Kidney epithelial cell (primary cell): ENCODE results near the gene ACTL7B. TPM values are rescaled to one million over a fixed set of nuclear protein-coding genes. Genes with fewer than 3 reads are reported as not detected.
"Not testable (repeated sequence)": the region's sequence is repeated elsewhere in the genome, so short reads cannot be mapped to it uniquely, and the experiment has no call there.

Experiments
- DNase-seq: peaks from one replicate; pipeline ENCODE4 v3.0.0-alpha.2; 2010; ENCODE audit warnings: low read depth
- H3K27me3 ChIP-seq: 2 replicates; pipeline ENCODE4 v1.6.0; 2011; ENCODE audit warnings: low read length; ENCODE audit not compliant: control insufficient read depth, insufficient read depth
- H3K36me3 ChIP-seq: 2 replicates; pipeline ENCODE4 v1.5.1; 2011; ENCODE audit warnings: low read length; ENCODE audit not compliant: control insufficient read depth, insufficient read depth
- H3K4me3 ChIP-seq: 2 replicates; pipeline ENCODE4 v1.5.1; 2011; ENCODE audit warnings: low read depth, mild to moderate bottlenecking, control low read depth, low read length
- total RNA-seq: library from RNA; depleted of rRNA; stranded (reverse); fragments of >200 nt; gene quantifications from 2 replicates; pipeline ENCODE4 v1.2.3, GENCODE V29; 2015
- TF ChIP-seq, protein P1 (sequence below): IDR thresholded peaks from 2 replicates; pipeline ENCODE4 v1.5.1; 2011; ENCODE audit warnings: mild to moderate bottlenecking, moderate library complexity, low read length, control low read depth, inconsistent platforms; ENCODE audit not compliant: insufficient read depth, poor library complexity, severe bottlenecking

The ACTL7B gene
- total RNA-seq, 1 donor from 2014 or later: not detected

DNA sequence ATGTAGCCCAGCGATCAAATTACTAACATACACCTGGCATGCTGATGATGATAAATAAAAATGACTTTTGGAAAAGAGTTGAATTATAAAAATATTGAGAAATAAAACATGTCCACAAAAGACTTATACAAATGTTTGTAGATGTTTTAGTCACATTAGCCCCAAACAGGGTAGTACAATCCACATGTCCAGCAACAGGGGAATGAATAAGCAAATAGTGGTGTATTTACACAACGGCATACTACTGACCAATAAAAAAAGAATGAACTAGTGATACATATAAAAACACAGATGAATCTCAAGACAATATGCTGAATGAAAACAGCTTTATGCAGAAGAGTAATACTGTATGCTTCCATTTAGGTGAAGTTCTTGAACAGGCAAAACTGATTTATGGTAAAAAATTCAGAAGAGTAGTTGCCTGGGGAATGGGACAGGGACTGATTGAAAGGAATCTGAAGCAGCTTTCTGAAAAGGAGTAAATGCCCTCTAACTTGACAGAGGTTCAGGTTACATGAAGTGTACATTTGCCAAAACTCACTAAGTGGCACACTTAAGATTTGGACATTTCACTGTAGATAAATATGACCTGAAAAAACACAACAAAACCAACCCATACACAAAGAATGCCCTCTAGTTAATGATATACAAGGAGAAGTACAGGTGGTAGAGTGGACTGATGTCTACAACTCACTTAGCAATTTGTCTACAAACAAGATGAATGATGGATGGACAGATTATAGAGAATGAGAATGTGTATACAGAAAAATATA is 41.7 kb upstream of the ACTL7B start:
- Histone ChIP-seq H3K4me3 (no peak overlapping the region), H3K27me3 (no peaks in the 10 kb centered on the region), H3K36me3 (no peaks in the 10 kb centered on the region)
- TF ChIP-seq, protein P1, sequence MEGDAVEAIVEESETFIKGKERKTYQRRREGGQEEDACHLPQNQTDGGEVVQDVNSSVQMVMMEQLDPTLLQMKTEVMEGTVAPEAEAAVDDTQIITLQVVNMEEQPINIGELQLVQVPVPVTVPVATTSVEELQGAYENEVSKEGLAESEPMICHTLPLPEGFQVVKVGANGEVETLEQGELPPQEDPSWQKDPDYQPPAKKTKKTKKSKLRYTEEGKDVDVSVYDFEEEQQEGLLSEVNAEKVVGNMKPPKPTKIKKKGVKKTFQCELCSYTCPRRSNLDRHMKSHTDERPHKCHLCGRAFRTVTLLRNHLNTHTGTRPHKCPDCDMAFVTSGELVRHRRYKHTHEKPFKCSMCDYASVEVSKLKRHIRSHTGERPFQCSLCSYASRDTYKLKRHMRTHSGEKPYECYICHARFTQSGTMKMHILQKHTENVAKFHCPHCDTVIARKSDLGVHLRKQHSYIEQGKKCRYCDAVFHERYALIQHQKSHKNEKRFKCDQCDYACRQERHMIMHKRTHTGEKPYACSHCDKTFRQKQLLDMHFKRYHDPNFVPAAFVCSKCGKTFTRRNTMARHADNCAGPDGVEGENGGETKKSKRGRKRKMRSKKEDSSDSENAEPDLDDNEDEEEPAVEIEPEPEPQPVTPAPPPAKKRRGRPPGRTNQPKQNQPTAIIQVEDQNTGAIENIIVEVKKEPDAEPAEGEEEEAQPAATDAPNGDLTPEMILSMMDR: no peak
- no peak for DNase-seq

- no peaks in the 10 kb centered on the region for H3K36me3 ChIP-seq
- H3K4me3 ChIP-seq: no peak overlapping the region
- DNase-seq: no peak
- no peaks in the 10 kb centered on the region for H3K27me3 ChIP-seq
- TF ChIP-seq, protein P1: no peak
These were observed 38.6 kb upstream of the ACTL7B start for GRCh38 chr9:108894225-108894997.

- TF ChIP-seq, protein P1: peak; percentile 5
- no peak overlapping the region for H3K4me3 ChIP-seq
- no peak for DNase-seq
- no peaks in the 10 kb centered on the region for H3K27me3 ChIP-seq
- no peaks in the 10 kb centered on the region for H3K36me3 ChIP-seq
These were observed 33.9 kb upstream of the ACTL7B start for GRCh38 chr9:108889649-108890067.

DNA sequence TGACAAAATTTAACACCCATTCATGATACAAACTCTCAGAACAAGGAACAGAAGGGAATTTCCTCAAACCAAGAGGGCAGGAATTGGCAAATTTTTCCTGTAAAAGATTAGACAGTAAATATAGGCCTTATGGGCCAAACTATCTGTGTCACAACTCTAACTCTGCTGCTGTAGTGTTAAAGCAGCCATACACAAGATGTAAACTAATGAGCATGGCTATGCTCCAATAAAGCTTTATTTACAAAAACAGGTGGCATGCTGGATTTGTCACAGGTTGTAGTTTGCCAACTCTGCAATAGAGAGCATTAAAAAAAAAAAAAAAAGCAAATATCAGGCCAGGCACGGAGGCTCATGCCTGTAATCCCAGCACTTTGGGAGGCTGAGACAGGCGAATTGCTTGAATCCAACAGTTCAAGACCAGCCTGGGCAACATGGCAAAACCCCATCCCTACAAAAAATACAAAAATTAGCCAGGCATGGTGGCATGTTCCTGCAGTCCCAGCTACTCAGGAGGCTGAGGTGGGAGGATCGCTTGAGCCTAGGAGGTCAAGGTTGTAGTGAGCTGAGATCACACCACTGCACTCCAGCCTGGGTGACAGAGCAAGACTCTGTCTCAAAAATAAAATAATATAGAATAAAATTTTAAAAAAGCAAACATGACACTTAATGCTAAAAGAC is 30.9 kb upstream of the ACTL7B start:
- not testable (repeated sequence) for H3K36me3 ChIP-seq, DNase-seq, H3K27me3 ChIP-seq

GRCh38 chr9:108885643-108886348 is 30.0 kb upstream of the ACTL7B start:
- Histone ChIP-seq H3K4me3 (no peak overlapping the region), H3K36me3 (no peaks in the 10 kb centered on the region), H3K27me3 (no peaks in the 10 kb centered on the region)
- peak; percentile 57 for DNase-seq
- TF ChIP-seq, protein P1: no peak

More for the DNA sequence above, 30.9 kb upstream of the ACTL7B start:
- H3K4me3 ChIP-seq: not testable (repeated sequence)
